Stimulated activated CD8-positive, alpha-beta memory T cell treated with anti-CD3 and anti-CD28 coated beads, Interleukin-2, amount 100 ng/mL, for 1 hour (primary cell): Measurements from ENCODE around the gene FOXD4L6.
"Not testable (repeated sequence)": the region's sequence is repeated elsewhere in the genome, so short reads cannot be mapped to it uniquely, and the experiment has no call there.

Experiments used
- DNase-seq, 2 donors: peaks; one replicate each; pipeline ENCODE4 v3.0.0-alpha.2; 2020; ENCODE audit warnings: low read depth in 2 of 2

FOXD4L6 gene

GRCh38 chr9:41128581-41128980 lies at the start of gene FOXD4L6:
Gene FOXD4L6, minus strand, starts transcription at chr9:41128681. Its CDS starts 298 bp downstream, at chr9:41128383.
- DNase-seq, result not testable (repeated sequence)

DNA sequence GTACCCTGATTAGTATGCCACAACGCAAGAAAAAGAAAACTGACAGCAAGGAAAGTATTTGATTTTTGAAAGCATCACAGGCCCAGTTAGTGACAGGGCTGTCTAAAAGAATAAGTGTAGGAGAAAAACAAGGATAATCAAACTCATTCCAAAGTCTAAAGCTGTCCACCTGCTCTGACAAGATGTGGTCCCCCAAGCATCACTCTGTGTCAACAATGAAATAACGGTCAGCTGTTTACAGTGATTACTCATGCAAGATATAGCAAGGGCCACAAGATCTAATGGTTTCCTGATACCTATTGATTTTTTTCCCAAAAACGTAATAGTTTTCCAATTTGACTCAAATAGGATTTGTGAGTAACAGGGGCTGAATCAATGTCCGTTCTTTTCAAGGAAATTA lies 46.5 kb upstream of the FOXD4L6 start:
- DNase-seq, result not testable (repeated sequence)

GRCh38 chr9:41150116-41150515 lies 21.6 kb upstream of the FOXD4L6 start:
- DNase-seq, result not testable (repeated sequence)

DNA sequence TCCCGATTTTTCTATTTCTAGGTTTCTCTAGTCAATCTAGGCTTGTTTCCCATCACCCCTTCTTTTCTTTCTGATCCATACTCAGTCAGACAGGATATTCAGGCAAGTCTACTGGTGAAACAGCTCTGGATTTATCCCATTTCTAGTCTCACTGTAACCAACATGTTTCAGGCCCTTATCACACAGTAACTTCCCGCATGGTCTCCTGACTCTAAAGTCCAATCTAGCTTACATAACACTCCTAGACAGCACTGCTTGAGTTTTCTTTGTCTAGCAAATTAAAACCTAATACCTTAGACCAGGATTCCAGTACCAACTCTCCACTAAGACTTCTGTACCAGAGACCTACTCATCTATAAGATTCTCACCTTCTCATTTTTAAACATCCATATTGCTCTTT lies 13.4 kb upstream of the FOXD4L6 start:
- not testable (repeated sequence) for DNase-seq

DNA sequence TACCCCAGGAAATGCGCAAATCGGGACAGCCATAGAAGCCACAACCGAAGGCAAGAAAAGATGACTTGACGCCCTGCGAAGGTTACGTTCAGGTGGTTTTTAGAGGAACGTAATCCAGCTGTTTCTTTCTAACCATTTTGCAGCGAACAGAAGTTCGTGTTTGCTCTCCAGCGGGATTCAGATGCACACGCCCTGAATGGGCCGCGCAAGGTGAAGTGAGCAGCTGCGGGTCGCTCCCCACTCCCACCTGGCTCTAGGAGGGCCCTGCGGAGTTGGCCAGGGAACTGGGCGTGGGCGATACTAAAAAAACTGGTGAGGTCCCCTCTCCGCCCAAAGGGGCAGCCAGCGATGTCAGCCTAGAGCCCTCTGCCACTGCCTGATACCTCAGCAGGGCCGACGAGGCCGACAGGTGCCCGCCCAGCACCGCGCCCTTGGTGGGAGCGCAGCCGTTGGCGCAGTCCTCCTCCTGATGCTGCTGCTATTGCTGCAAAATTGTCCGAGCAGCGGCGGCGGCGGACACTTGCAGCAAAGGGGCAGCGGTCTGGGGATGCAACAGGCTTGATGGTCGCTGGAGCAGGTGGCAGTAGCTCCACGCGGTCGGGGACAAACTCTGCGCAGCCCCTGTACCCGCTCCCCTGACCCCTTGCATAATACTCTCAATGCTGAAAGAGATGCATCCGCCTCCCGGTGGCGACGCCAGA lies 1.6 kb downstream of the FOXD4L6 start:
- DNase-seq, result not testable (repeated sequence)

DNA sequence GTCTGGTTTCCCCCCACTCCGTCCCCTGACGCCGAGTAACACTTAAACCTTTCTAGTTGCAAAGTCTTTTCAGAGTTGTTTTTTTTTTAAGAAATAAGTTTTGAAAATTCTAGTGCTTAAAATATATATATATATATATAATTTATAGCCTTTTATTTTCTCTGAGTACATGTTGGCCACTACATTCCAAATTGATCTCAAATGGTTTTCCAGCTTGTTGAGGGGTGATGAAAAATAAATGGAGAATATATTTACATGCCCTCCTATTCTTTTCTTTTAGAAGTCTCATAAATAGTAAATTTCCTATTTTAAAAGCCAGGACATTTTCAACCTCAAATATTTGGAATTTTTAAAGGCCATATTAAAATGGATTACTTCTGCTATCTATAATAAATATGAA lies 2.5 kb downstream of the FOXD4L6 start:
- not testable (repeated sequence) for DNase-seq

DNA sequence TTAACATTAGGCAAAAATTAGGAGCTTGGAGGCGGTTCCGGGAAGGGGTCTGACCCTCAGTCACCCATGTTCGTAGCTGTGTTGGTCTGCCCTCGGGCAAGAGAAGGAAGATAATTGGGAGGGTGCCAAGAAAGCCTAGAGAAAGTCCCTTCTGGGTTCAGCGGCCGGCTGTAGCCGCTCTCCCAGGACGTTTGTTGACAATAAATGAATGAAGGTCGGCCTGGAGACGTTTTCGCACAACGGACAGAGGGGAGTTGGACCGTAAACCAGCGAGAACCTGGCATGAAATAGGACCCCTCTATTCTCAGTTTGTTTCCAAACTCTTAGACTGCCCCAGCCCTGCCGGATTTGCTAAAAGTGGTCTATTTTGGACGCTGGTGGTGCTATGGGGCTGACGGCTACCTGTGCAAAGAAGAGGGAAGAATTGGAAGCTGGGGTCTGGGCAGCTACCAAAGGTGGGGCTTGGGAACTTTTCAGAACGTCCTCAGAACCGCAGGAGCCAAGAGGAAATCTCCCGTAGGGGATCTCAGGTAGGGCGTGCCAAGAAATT lies 3.3 kb downstream of the FOXD4L6 start:
- DNase-seq, result not testable (repeated sequence)

GRCh38 chr9:41124250-41125108 lies 4.0 kb downstream of the FOXD4L6 start:
- DNase-seq, result not testable (repeated sequence)

GRCh38 chr9:41123812-41124211 lies 4.7 kb downstream of the FOXD4L6 start:
- DNase-seq, result not testable (repeated sequence)

GRCh38 chr9:41123396-41123795 lies 5.1 kb downstream of the FOXD4L6 start:
- not testable (repeated sequence) for DNase-seq

DNA sequence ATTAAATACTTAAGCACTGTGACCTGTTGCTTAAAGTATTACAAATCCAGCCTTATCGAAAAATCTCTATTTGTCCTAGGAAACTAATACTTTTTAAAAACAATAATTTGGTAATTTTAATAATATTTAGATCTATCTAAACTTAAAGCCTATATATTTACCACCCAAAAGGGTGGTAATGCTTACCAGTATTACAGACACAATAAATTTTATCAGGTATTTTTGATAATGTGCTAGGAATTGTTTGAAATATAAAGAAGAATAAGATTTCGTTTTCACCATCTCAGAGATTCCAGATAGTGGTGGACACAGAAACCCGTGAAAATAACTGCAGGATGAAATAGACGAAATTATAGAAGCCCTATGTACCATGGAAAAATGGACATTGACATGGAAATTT lies 7.8 kb downstream of the FOXD4L6 start:
- DNase-seq, result not testable (repeated sequence)

- DNase-seq, result not testable (repeated sequence)
Measured at GRCh38 chr9:41119719-41120118, 8.8 kb downstream of the FOXD4L6 start.

GRCh38 chr9:41119311-41119710 lies 9.2 kb downstream of the FOXD4L6 start:
- not testable (repeated sequence) for DNase-seq

DNA sequence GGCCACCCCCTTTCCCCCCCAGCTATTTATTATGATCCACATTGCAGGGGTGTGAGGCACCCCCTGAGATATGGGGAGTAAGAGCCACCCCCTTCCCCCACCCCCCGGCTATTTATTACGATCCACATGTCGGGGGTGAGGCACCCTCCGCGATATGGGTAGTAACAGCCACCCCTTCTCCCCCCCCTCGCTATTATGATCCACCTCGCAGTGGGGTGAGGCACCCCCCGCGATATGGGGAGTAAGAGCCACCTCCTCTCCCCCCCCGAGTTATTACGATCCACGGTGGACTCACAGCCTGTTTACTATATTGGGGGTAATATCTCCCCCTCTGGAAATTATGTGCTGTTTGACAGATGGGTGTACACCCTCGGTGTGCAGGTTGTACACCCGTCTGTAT lies 15.1 kb downstream of the FOXD4L6 start:
- DNase-seq, result not testable (repeated sequence)

DNA sequence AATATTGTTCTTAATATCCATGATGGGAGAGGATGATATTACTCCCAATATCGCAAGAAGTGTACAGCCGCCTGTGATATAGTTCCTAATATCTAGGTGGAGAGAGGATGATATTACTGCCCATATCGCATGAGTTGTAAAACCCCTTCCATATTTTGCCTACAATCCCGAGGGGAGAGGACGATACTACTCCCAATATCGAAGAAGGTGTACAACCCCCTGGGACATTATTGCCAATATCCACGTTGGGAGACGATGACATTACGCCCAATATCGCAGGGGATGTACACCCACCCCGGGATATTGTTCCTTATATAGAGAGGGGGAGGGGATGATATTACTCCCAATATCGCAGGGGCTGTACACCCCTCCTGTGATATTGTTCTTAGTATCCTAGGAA lies 17.1 kb downstream of the FOXD4L6 start:
- not testable (repeated sequence) for DNase-seq

DNA sequence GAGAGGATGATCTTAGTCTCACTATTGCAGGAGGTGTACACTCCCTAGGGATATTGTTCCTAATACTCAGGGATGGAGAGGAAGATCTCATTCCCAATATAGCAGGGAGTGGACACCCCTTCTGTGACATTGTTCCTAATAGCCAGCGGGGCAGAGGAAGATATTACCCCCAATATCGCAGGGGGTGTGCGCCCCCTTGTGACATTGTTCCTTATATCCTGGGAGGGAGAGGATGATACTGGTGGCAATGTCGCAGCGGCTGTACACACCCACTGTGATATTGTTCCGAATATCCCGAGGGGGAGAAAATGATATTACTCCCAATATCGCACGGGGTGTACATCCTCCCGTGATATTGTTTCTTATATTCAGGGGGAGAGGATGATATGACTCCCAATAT lies 17.6 kb downstream of the FOXD4L6 start:
- not testable (repeated sequence) for DNase-seq

GRCh38 chr9:41109253-41109652 lies 19.2 kb downstream of the FOXD4L6 start:
- not testable (repeated sequence) for DNase-seq

DNA sequence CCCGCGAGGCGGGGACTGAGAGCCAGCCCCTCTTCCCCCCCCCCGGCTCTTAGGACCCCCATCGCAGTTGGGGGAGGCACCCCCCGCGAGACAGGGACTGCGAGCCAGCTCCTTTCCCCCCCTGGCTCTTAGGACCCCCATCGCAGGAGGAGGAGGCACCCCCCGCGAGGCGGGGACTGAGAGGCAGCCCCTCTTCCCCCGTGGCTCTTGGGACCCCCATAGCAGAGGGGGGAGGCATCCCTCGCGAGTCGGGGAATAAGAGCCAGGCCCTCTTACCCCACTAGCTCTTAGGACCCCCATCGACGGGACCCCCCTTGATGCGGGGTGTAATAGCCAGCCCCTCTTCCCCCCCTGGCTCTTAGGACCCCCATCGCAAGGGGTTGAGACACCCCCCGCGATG lies 19.7 kb downstream of the FOXD4L6 start:
- DNase-seq, result not testable (repeated sequence)

DNA sequence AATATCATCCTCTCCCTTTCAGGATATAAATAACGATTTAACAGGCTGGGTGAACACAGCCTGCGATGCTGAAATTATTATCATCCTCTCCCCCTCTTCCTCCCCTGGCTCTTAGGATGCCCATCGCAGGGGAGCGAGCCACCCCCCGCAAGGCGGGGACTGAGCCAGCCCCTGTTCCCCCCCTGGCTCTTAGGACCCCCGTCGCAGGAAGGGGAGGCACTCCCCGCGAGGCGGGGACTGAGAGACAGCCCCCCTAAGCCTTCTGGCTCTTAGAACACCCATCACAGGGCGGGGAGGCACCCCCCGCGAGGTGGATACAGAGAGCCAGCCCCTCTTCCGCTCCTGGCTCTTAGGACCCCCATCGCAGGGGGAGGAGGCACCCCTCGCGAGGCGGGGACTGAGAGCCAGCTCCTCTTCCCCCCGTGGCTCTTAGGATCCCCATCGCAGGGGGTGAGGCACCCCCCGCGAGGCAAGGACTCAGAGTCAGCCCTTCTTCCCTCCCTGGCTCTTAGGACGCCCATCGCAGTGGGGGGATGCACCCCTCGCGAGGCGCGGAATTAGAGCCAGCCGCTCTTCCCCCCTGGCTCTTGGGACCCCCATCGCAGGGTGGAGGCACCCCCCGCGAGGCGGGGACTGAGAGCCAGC lies 21.9 kb downstream of the FOXD4L6 start:
- DNase-seq, result not testable (repeated sequence)

DNA sequence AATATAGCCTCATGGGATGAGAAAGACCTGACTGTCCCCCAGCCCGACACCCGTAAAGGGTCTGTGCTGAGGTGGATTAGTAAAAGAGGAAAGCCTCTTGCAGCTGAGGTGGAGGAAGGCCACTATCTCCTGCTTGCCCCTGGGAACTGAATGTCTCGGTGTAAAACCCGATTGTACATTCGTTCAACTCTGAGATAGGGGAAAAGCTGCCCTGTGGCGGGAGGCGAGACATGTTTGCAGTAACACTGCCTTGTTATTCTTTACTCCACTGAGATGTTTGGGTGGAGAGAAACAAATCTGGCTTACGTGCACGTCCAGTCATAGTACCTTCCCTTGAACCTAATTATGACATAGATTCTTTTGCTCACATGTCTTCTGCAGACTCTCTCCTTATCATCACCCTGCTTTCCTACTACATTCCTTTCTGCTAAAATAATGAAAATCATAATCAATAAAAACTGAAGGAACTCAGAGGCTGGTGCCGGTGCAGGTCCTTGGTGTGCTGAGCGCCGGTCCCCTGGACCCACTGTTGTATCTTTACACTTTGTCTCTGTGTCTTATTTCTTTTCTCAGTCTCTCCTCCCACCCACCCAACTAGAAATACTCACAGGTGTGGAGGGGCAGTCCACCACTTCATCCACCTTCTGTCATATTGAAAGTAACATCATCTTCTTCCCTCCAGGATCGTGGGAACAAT lies 22.8 kb downstream of the FOXD4L6 start:
- DNase-seq, result not testable (repeated sequence)

DNA sequence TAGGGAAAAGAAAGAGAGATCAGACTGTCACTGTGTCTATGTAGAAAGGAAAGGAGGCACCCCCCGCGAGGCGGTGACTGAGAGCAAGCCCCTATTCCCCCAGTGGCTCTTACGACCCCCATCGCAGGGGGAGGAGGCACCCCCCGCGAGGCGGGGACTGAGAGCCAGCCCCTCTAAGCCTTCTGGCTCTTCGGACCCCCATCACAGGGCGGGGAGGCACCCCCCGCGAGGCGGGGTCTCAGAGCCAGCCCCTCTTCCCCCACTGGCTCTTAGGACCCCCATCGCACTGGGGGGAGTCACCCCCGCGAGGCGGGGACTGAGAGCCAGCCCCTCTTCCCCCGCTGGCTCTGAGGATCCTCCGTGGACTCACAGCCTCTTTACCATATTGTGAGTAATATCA lies 23.9 kb downstream of the FOXD4L6 start:
- DNase-seq, result not testable (repeated sequence)
